A549 (cell line): ENCODE data around the gene MAN1C1. TPM values are rescaled to one million over a fixed set of nuclear protein-coding genes. Genes with fewer than 3 reads are reported as not detected.

ENCODE experiments used
- ATAC-seq, 2 experiments: fragments of 200-7000 bp in 1 of 2; fragments of >200 bp in 1 of 2; cut with Nextera tagmentation in 1 of 2; cut with Tn5 transposase in 1 of 2; 3 replicates each; pipeline versions ENCODE4 v1.8.0 to v1.9.1; 2018 to 2020; ENCODE audit warnings: mild to moderate bottlenecking in 1 of 2, moderate library complexity in 1 of 2
- CTCF ChIA-PET: fragments of 300-600 bp; sonication (Branson Sonifier 250); formaldehyde crosslinking; extraction: SDS; loops from one replicate; lab custom pipeline; 2021; ENCODE audit warnings: antibody characterized with exemption, inconsistent platforms; lab: Yijun Ruan, JAX
- POLR2A ChIA-PET: fragments of 350-600 bp; formaldehyde crosslinking; extraction: SDS; loops from one replicate; lab custom pipeline; 2021; ENCODE audit warnings: antibody characterized with exemption, inconsistent platforms; lab: Yijun Ruan, JAX
- DNase-seq, 2 experiments: peaks; one replicate each; pipeline versions ENCODE4 v3.0.0 to v3.0.0-alpha.2; 2011 to 2016; ENCODE audit warnings: low read depth in 1 of 2, low spot score in 1 of 2
- FAIRE-seq: peaks from 2 replicates; lab custom pipeline; 2011; peaks lifted over from hg19 to GRCh38; lab: Jason Lieb, UNC
- H3K27ac ChIP-seq, 2 experiments: fragments of >200 bp; sonication (Bioruptor Twin); formaldehyde crosslinking; 3 replicates each; pipeline ENCODE4 v1.5.1; 2016 to 2017
- H3K4me1 ChIP-seq: fragments of >200 bp; sonication (Bioruptor Twin); formaldehyde crosslinking; 3 replicates; pipeline ENCODE4 v1.6.1; 2016
- H3K4me2 ChIP-seq: fragments of >200 bp; sonication (Bioruptor Twin); formaldehyde crosslinking; 3 replicates; pipeline ENCODE4 v1.6.1; 2016
- H3K4me3 ChIP-seq: fragments of >200 bp; sonication (Bioruptor Twin); formaldehyde crosslinking; 3 replicates; pipeline ENCODE4 v1.5.1; 2016
- H3K9me3 ChIP-seq: fragments of >200 bp; sonication (Bioruptor Twin); formaldehyde crosslinking; 3 replicates; pipeline ENCODE4 v1.6.1; 2016
- ATOH8 ChIP-seq: fragments of 250-450 bp; sonication (Bioruptor Pico); IDR thresholded peaks from 2 replicates; pipeline ENCODE4 v1.5.0; 2020; ENCODE audit warnings: low read depth, mild to moderate bottlenecking, moderate library complexity
- BHLHE40 ChIP-seq: IDR thresholded peaks from 2 replicates; pipeline ENCODE4 v1.6.1; 2012; ENCODE audit warnings: low read depth, low read length, inconsistent platforms
- CBX2 ChIP-seq: fragments of 200-600 bp; sonication (generic); IDR thresholded peaks from 2 replicates; pipeline ENCODE4 v1.6.1; 2016; ENCODE audit warnings: low read depth, mild to moderate bottlenecking, borderline replicate concordance
- CBX8 ChIP-seq: fragments of 200-600 bp; sonication (generic); IDR thresholded peaks from 2 replicates; pipeline ENCODE4 v1.6.1; 2016
- CTCF ChIP-seq: fragments of >200 bp; sonication (Bioruptor Twin); formaldehyde crosslinking; IDR thresholded peaks from 3 replicates; pipeline ENCODE4 v1.5.1; 2016
- EP300 ChIP-seq, 2 experiments: fragments of >200 bp; sonication (Bioruptor Twin); formaldehyde crosslinking; IDR thresholded peaks; 2 replicates in 1 of 2; 3 replicates in 1 of 2; pipeline ENCODE4 v1.6.1; 2016 to 2017
- ESRRA ChIP-seq: fragments of 150-350 bp; IDR thresholded peaks from 2 replicates; pipeline ENCODE4 v1.6.1; 2014; ENCODE audit warnings: mild to moderate bottlenecking, low read length, borderline replicate concordance
- FOSL2 ChIP-seq, 2 experiments: fragments of 450-650 bp in 1 of 2; fragments of >200 bp in 1 of 2; sonication (Bioruptor Twin) in 1 of 2; formaldehyde crosslinking; IDR thresholded peaks; 2 replicates each; pipeline versions ENCODE4 v1.5.0 to v1.6.1; 2016 to 2020; ENCODE audit warnings: mild to moderate bottlenecking in 1 of 2, moderate library complexity in 1 of 2
- HDAC2 ChIP-seq: fragments of 200-600 bp; sonication (generic); IDR thresholded peaks from 2 replicates; pipeline ENCODE4 v1.6.1; 2016
- HEYL ChIP-seq: fragments of 250-450 bp; sonication (Bioruptor Pico); IDR thresholded peaks from 2 replicates; pipeline ENCODE4 v1.8.0; 2021; ENCODE audit warnings: mild to moderate bottlenecking, moderate library complexity
- HMGXB4 ChIP-seq: fragments of 250-450 bp; sonication (Bioruptor Pico); IDR thresholded peaks from 2 replicates; pipeline ENCODE4 v1.5.0; 2021; ENCODE audit warnings: mild to moderate bottlenecking, moderate library complexity, borderline replicate concordance
- HOXB5 ChIP-seq: fragments of 250-450 bp; sonication (Bioruptor Pico); IDR thresholded peaks from 2 replicates; pipeline ENCODE4 v1.5.0; 2020; ENCODE audit warnings: mild to moderate bottlenecking, moderate library complexity
- JUN ChIP-seq, 2 experiments: fragments of >200 bp; sonication (Bioruptor Twin); formaldehyde crosslinking; IDR thresholded peaks; 2 replicates in 1 of 2; 3 replicates in 1 of 2; pipeline ENCODE4 v1.6.1; 2016 to 2017
- KDM5A ChIP-seq: fragments of 200-600 bp; sonication (generic); IDR thresholded peaks from 2 replicates; pipeline ENCODE4 v1.6.1; 2016; ENCODE audit warnings: antibody characterized with exemption, mild to moderate bottlenecking
- NPAS2 ChIP-seq: fragments of 250-450 bp; sonication (Bioruptor Pico); IDR thresholded peaks from 2 replicates; pipeline ENCODE4 v1.8.0; 2022; ENCODE audit warnings: mild to moderate bottlenecking, moderate library complexity, borderline replicate concordance
- PHF8 ChIP-seq: fragments of 200-600 bp; sonication (generic); IDR thresholded peaks from 2 replicates; pipeline ENCODE4 v1.6.1; 2016; ENCODE audit warnings: low read depth, mild to moderate bottlenecking, antibody characterized with exemption, moderate library complexity, borderline replicate concordance
- POLR2AphosphoS2 ChIP-seq: conservative IDR thresholded peaks from 2 replicates; pipeline ENCODE4 v1.6.1; 2012; ENCODE audit warnings: low read length, improper control_type of control experiment, inconsistent platforms
- RAD21 ChIP-seq, 2 experiments: fragments of >200 bp in 1 of 2; sonication (Bioruptor Twin) in 1 of 2; formaldehyde crosslinking in 1 of 2; IDR thresholded peaks in 1 of 2; conservative IDR thresholded peaks in 1 of 2; 2 replicates in 1 of 2; 3 replicates in 1 of 2; pipeline ENCODE4 v1.6.1; 2012 to 2018; ENCODE audit warnings: inconsistent platforms in 1 of 2
- RNF2 ChIP-seq: fragments of 200-600 bp; sonication (generic); IDR thresholded peaks from 2 replicates; pipeline ENCODE4 v1.6.1; 2016; ENCODE audit warnings: low read depth, mild to moderate bottlenecking, antibody characterized with exemption, moderate library complexity, borderline replicate concordance
- SREBF2 ChIP-seq: fragments of 450-650 bp; IDR thresholded peaks from 2 replicates; pipeline ENCODE4 v1.6.1; 2014; ENCODE audit warnings: mild to moderate bottlenecking, moderate library complexity
- TP53 ChIP-seq: fragments of 250-450 bp; sonication (Bioruptor Pico); IDR thresholded peaks from 2 replicates; pipeline ENCODE4 v1.5.0; 2021; ENCODE audit warnings: mild to moderate bottlenecking, moderate library complexity
- ZC3H11A ChIP-seq: fragments of 450-650 bp; IDR thresholded peaks from 2 replicates; pipeline ENCODE4 v1.6.1; 2014; ENCODE audit warnings: antibody characterized with exemption, mild to moderate bottlenecking
- WGBS: methylation state at CpG from one replicate; pipeline ENCODE4 v1.1.6; 2017; ENCODE audit errors: missing lambda C conversion rate; 5-methylcytosine and 5-hydroxymethylcytosine counted together
- polyA plus RNA-seq, 4 experiments: library from polyadenylated mRNA; depleted of rRNA in 3 of 4; stranded (reverse); fragments of >200 nt; fragmentation: RNase III in 1 of 4; extraction: RNeasy Plus Mini Kit Qiagen cat#74134 plus additional on column Dnase treatment in 1 of 4; gene quantifications; 2 replicates in 3 of 4; 3 replicates in 1 of 4; pipeline ENCODE4 v1.2.3, GENCODE V29; 2011 to 2017

MAN1C1 gene
- polyA plus RNA-seq, 2 of the 4 experiments (the other 2 are of a cell fraction): 0.22 to 0.27 TPM

- H3K27ac ChIP-seq: peak overlapping the region in 1 of 2 experiments; percentile 62; a peak in 3 of 6 replicates
- POLR2A ChIA-PET: no interaction called here
- peaks cover 26% of the 10 kb centered on the region for H3K4me1 ChIP-seq
- no peak for TF ChIP-seq TP53 (CRISPR knock-in tag)
- no peak for TF ChIP-seq FOSL2 (IDR thresholded peaks at IDR 0.05)
- peak; percentile 62 for TF ChIP-seq FOSL2 (CRISPR knock-in tag; IDR thresholded peaks at IDR 0.05)
- H3K4me2 ChIP-seq: peak overlapping the region; percentile 54
- 67% methylated on average over 18 of the region's 21 CpGs for WGBS
- H3K9me3 ChIP-seq: no peaks in the 10 kb centered on the region
- CTCF ChIA-PET: interaction anchor here (0.6 to 1.2 kb wide), 2 partner anchors 10 to 638 kb away, joined by 3 read pairs; no protein-coding TSS in a partner anchor
- ATAC-seq (peak; percentile 41 to 57; a peak in 4 of 6 replicates), FAIRE-seq (no peak), DNase-seq (peak; percentile 25 to 52)
- no peak overlapping the region for H3K4me3 ChIP-seq
Measured at GRCh38 chr1:25568834-25569596, 47.6 kb upstream of the MAN1C1 start.

- ATAC-seq (no peak), DNase-seq (no peak), FAIRE-seq (no peak)
- ChIA-PET POLR2A (no interaction called here), CTCF (interaction anchor here (1.2 to 3.0 kb wide), 2 partner anchors 9 to 240 kb away, joined by 3 to 8 read pairs; no protein-coding TSS in a partner anchor)
- H3K9me3 ChIP-seq: no peaks in the 10 kb centered on the region
- WGBS: 90% methylated on average over 12 of the region's 18 CpGs
- peaks cover 27% of the 10 kb centered on the region for H3K4me1 ChIP-seq
- no peak overlapping the region for H3K4me3 ChIP-seq
- peak overlapping the region; percentile 54; the same call in 1 of the 3 replicates for H3K4me2 ChIP-seq
- no peak overlapping the region; a peak in 1 of 6 replicates for H3K27ac ChIP-seq
- TF ChIP-seq EP300 (IDR thresholded peaks at IDR 0.05) (no peak), POLR2AphosphoS2 (no peak), HOXB5 (CRISPR knock-in tag) (no peak), CBX8 (no peak), HMGXB4 (CRISPR knock-in tag) (no peak), ATOH8 (no peak), KDM5A (no peak), FOSL2 (IDR thresholded peaks at IDR 0.05) (no peak), FOSL2 (CRISPR knock-in tag; IDR thresholded peaks at IDR 0.05) (no peak), BHLHE40 (no peak), HDAC2 (no peak)
Measured at GRCh38 chr1:25569597-25570396, 46.8 kb upstream of the MAN1C1 start.

- no peak for FAIRE-seq
- WGBS: 96% methylated on average over 5 of the region's 12 CpGs
- POLR2A ChIA-PET: no interaction called here
- no peak overlapping the region for H3K4me3 ChIP-seq
- ATAC-seq: no peak
- H3K9me3 ChIP-seq: no peaks in the 10 kb centered on the region
- no peak for DNase-seq
- H3K4me1 ChIP-seq: peaks cover 27% of the 10 kb centered on the region
- H3K4me2 ChIP-seq: no peak overlapping the region
- no peak overlapping the region for H3K27ac ChIP-seq
- CTCF ChIA-PET: interaction anchor here (1.4 to 3.0 kb wide), 3 partner anchors 22 to 239 kb away, joined by 3 to 8 read pairs (median 6); no protein-coding TSS in a partner anchor
- TF ChIP-seq CBX8 (no peak), RAD21 (conservative IDR thresholded peaks at IDR 0.05 in 1 of 2, IDR thresholded peaks at IDR 0.05 in 1 of 2) (no peak), PHF8 (no peak), NPAS2 (CRISPR knock-in tag) (no peak), RNF2 (no peak), CTCF (no peak), HEYL (CRISPR knock-in tag) (no peak), CBX2 (no peak), BHLHE40 (no peak), KDM5A (no peak), ESRRA (no peak), JUN (IDR thresholded peaks at IDR 0.05) (no peak), ZC3H11A (no peak), HDAC2 (no peak), SREBF2 (no peak)
Measured at GRCh38 chr1:25570798-25571521, 45.6 kb upstream of the MAN1C1 start.
